GM12878 (cell line): ENCODE measurements around the gene SETBP1. TPM values are rescaled to one million over a fixed set of nuclear protein-coding genes. Genes with fewer than 3 reads are reported as not detected.

Experiments
- ATF7 ChIP-seq: fragments of 450-650 bp; IDR thresholded peaks from 2 replicates; pipeline ENCODE4 v1.6.1; 2016; ENCODE audit warnings: low read depth, mild to moderate bottlenecking
- BCL3 ChIP-seq: IDR thresholded peaks from 2 replicates; pipeline ENCODE4 v1.6.1; 2011; ENCODE audit warnings: borderline replicate concordance, low read depth, mild to moderate bottlenecking, moderate library complexity, low read length; ENCODE audit not compliant: insufficient read depth, poor library complexity, severe bottlenecking
- BRCA1 ChIP-seq: IDR thresholded peaks from 2 replicates; pipeline ENCODE4 v1.6.1; 2011; ENCODE audit warnings: low read depth, low read length, improper control_type of control experiment
- CBFB ChIP-seq: IDR thresholded peaks from 2 replicates; pipeline ENCODE4 v1.6.1; 2016; ENCODE audit warnings: antibody characterized with exemption, low read depth
- CHD4 ChIP-seq: fragments of 200-600 bp; sonication (generic); IDR thresholded peaks from 2 replicates; pipeline ENCODE4 v1.6.1; 2016; ENCODE audit warnings: mild to moderate bottlenecking
- EP300 ChIP-seq, 2 experiments: fragments of 150-350 bp in 1 of 2; IDR thresholded peaks; 2 replicates each; pipeline ENCODE4 v1.6.1; 2011 to 2012; ENCODE audit warnings: low read depth in 2 of 2, low read length in 2 of 2, borderline replicate concordance in 1 of 2, improper control_type of control experiment in 1 of 2, inconsistent platforms in 1 of 2; ENCODE audit not compliant: control insufficient read depth in 1 of 2
- IKZF2 ChIP-seq, 2 experiments: fragments of 450-650 bp; IDR thresholded peaks; 2 replicates each; pipeline ENCODE4 v1.6.1; 2017; ENCODE audit warnings: mild to moderate bottlenecking in 2 of 2, moderate library complexity in 2 of 2
- IRF5 ChIP-seq: fragments of 450-650 bp; IDR thresholded peaks from 2 replicates; pipeline ENCODE4 v1.6.1; 2017; ENCODE audit warnings: borderline replicate concordance
- JUNB ChIP-seq: IDR thresholded peaks from 2 replicates; pipeline ENCODE4 v1.6.1; 2016; ENCODE audit warnings: antibody characterized with exemption, mild to moderate bottlenecking
- KAT2A ChIP-seq: conservative IDR thresholded peaks from 2 replicates; pipeline ENCODE4 v1.6.1; 2011; ENCODE audit warnings: low read depth, low read length; ENCODE audit not compliant: control insufficient read depth
- MAX ChIP-seq: IDR thresholded peaks from 2 replicates; pipeline ENCODE4 v1.6.1; 2012; ENCODE audit warnings: low read depth, low read length, improper control_type of control experiment
- MXI1 ChIP-seq: fragments of 150-350 bp; IDR thresholded peaks from 2 replicates; pipeline ENCODE4 v1.6.1; 2011; ENCODE audit warnings: low read depth, mild to moderate bottlenecking, inconsistent platforms, low read length, improper control_type of control experiment
- NFXL1 ChIP-seq: fragments of 450-650 bp; IDR thresholded peaks from 2 replicates; pipeline ENCODE4 v1.6.1; 2017; ENCODE audit warnings: antibody characterized with exemption, mild to moderate bottlenecking, borderline replicate concordance
- NKRF ChIP-seq: fragments of 450-650 bp; conservative IDR thresholded peaks from 2 replicates; pipeline ENCODE4 v1.6.1; 2017; ENCODE audit warnings: mild to moderate bottlenecking, moderate library complexity
- RAD51 ChIP-seq: fragments of 450-650 bp; IDR thresholded peaks from 2 replicates; pipeline ENCODE4 v1.6.1; 2016; ENCODE audit warnings: moderate library complexity, mild to moderate bottlenecking, inconsistent platforms
- SMAD1 ChIP-seq: fragments of 450-650 bp; IDR thresholded peaks from 2 replicates; pipeline ENCODE4 v1.6.1; 2018; ENCODE audit warnings: mild to moderate bottlenecking, low read depth; ENCODE audit not compliant: partially characterized antibody
- SPI1 ChIP-seq: IDR thresholded peaks from 2 replicates; pipeline ENCODE4 v1.6.1; 2011; ENCODE audit warnings: low read depth, mild to moderate bottlenecking, low read length, moderate library complexity, borderline replicate concordance; ENCODE audit not compliant: insufficient read depth
- SRF ChIP-seq, 2 experiments: IDR thresholded peaks; 2 replicates each; pipeline ENCODE4 v1.6.1; 2011; ENCODE audit warnings: low read depth in 2 of 2, low read length in 2 of 2, mild to moderate bottlenecking in 1 of 2, moderate library complexity in 1 of 2
- USF2 ChIP-seq: IDR thresholded peaks from 2 replicates; pipeline ENCODE4 v1.6.1; 2011; ENCODE audit warnings: low read depth, low read length, improper control_type of control experiment, borderline replicate concordance
- YBX1 ChIP-seq: fragments of 450-650 bp; IDR thresholded peaks from 2 replicates; pipeline ENCODE4 v1.6.1; 2016; ENCODE audit warnings: antibody characterized with exemption
- polyA plus RNA-seq, 11 experiments: library from polyadenylated mRNA; depleted of rRNA in 4 of 11; unstranded in 6 of 11; stranded (reverse) in 5 of 11; fragments of >200 nt; fragmentation: Nextera tagmentation in 4 of 11; fragmentation: Illumina TruSeq in 1 of 11; extraction: Ambion mirVana in 4 of 11; extraction: Trizol in 1 of 11; gene quantifications; 1 replicate in 1 of 11; 2 replicates in 10 of 11; pipeline versions ENCODE4 v1.2.1 to v1.2.3, GENCODE V29; 2011 to 2016; ENCODE audit warnings: inconsistent platforms in 2 of 11, missing spikeins in 2 of 11, low read depth in 1 of 11
- total RNA-seq, 4 experiments: library from RNA; depleted of rRNA in 3 of 4; stranded (reverse); fragments of >200 nt in 3 of 4; fragmentation: Illumina TruSeq in 1 of 4; extraction: Trizol in 1 of 4; gene quantifications; 2 replicates each; pipeline versions ENCODE4 v1.2.1 to v1.2.3, GENCODE V29; 2013 to 2021

SETBP1 gene
- total and polyA plus RNA-seq, 10 of the 15 experiments (the other 5 are each of a cell fraction or from before 2014, with no cell fraction given) = 0.99 to 29.7 (median 8.3) TPM

- TF ChIP-seq MAX = peak; percentile 51; the same call in 1 of the 2 replicates
- 0 out of 4 replicates have a peak, but pooled peaks of 1 of the 2 experiments have one; percentile 21 for TF ChIP-seq SRF (IDR thresholded peaks at IDR 0.05; ENCODE audit: low read depth in 2 of 2, low read length in 2 of 2)
- TF ChIP-seq CHD4 = no peak
- no peak for TF ChIP-seq MXI1
- TF ChIP-seq IKZF2 (IDR thresholded peaks at IDR 0.05) = peak; percentile 25; a peak in 2 of 4 replicates
- TF ChIP-seq EP300 (IDR thresholded peaks at IDR 0.05; ENCODE audit: borderline replicate concordance in 1 of 2, control insufficient read depth in 1 of 2, low read depth in 2 of 2, low read length in 2 of 2) = no peak
- TF ChIP-seq NFXL1 = no peak
- TF ChIP-seq IRF5 = no peak
- no peak for TF ChIP-seq KAT2A
- no peak for TF ChIP-seq NKRF
- peak; percentile 3 for TF ChIP-seq BCL3
- no peak for TF ChIP-seq SMAD1
- TF ChIP-seq ATF7 = peak; percentile 38
- no peak for TF ChIP-seq BRCA1
- peak; percentile 38; the same call in 1 of the 2 replicates for TF ChIP-seq JUNB
- no peak for TF ChIP-seq USF2
- TF ChIP-seq SPI1 = peak; percentile 46; the same call in 1 of the 2 replicates
- peak; percentile 50 for TF ChIP-seq RAD51
- no peak for TF ChIP-seq CBFB
- TF ChIP-seq YBX1 = no peak
Measured at GRCh38 chr18:44731530-44732237, 51.0 kb downstream of the SETBP1 start (continued).
